ENCODE data around the gene TRPM2. TPM values are rescaled to one million over a fixed set of nuclear protein-coding genes. Genes with fewer than 3 reads are reported as not detected.

TRPM2 gene
- total and polyA plus RNA-seq, 2 of the 13 experiments (the other 11 are each of a cell fraction or from before 2014, with no cell fraction given), result 0.07 to 0.20 TPM

- no TSS peak for BruUV-seq (replicated peaks)
- no peaks in the 10 kb centered on the region for H3K79me2 ChIP-seq (ENCODE audit: insufficient read depth, low read length)
- in situ Hi-C loops (cut with HindIII; ENCODE audit: extremely low pct_ligation_motif_present, low pct_unique_long_range_greater_than_20kb) (no loop called here), intact Hi-C loops (cut with micrococcal nuclease; ENCODE audit: unreplicated experiment) (no loop called here)
- no peak overlapping the region for H2AFZ ChIP-seq (ENCODE audit: low read length)
- H3K9me3 ChIP-seq (ENCODE audit: low read length), result no peaks in the 10 kb centered on the region
- WGBS (ENCODE audit: low lambda C conversion rate), result 100% methylated on average over 3 of the region's 11 CpGs
- TF ChIP-seq MEF2D (CRISPR knock-in tag; IDR thresholded peaks at IDR 0.05) (no peak), NBN (conservative IDR thresholded peaks at IDR 0.05) (no peak), GTF2F1 (IDR thresholded peaks at IDR 0.05; ENCODE audit: low read length) (no peak), ZNF574 (CRISPR knock-in tag; IDR thresholded peaks at IDR 0.05) (no peak), STAG1 (CRISPR knock-in tag; IDR thresholded peaks at IDR 0.05) (no peak), RFX3 (CRISPR knock-in tag; IDR thresholded peaks at IDR 0.05) (no peak), ZKSCAN8 (CRISPR knock-in tag; IDR thresholded peaks at IDR 0.05; ENCODE audit: borderline replicate concordance) (no peak), PAF1 (CRISPR knock-in tag; IDR thresholded peaks at IDR 0.05) (no peak), GABPB1 (CRISPR knock-in tag; IDR thresholded peaks at IDR 0.05) (no peak), SOX5 (CRISPR knock-in tag; IDR thresholded peaks at IDR 0.05; ENCODE audit: borderline replicate concordance) (no peak), PCBP1 (IDR thresholded peaks at IDR 0.05; ENCODE audit: borderline replicate concordance, low read depth, low read length) (no peak), SNAPC2 (CRISPR knock-in tag; IDR thresholded peaks at IDR 0.05) (no peak), ZNF44 (CRISPR knock-in tag; IDR thresholded peaks at IDR 0.05) (no peak), ZBTB34 (CRISPR knock-in tag; IDR thresholded peaks at IDR 0.05) (no peak), IKZF5 (CRISPR knock-in tag; IDR thresholded peaks at IDR 0.05) (no peak), CEBPG (CRISPR knock-in tag; IDR thresholded peaks at IDR 0.05) (no peak), FOSL2 (CRISPR knock-in tag; IDR thresholded peaks at IDR 0.05) (no peak)
- no peak overlapping the region for H3K4me2 ChIP-seq (ENCODE audit: low read depth, low read length)
- H3K4me3 ChIP-seq (replicated peaks in 1 of 3; ENCODE audit: insufficient read depth in 1 of 3, low read depth in 2 of 3, low read length in 3 of 3), result no peak overlapping the region
- 0 out of 2 replicates have a peak, but pooled peaks cover 3% of the 10 kb centered on the region for H4K20me1 ChIP-seq (ENCODE audit: insufficient read depth, low read length)
- H3K36me3 ChIP-seq (replicated peaks in 1 of 2; ENCODE audit: control insufficient read depth in 1 of 2, insufficient read depth in 2 of 2, low read length in 2 of 2), result peaks cover 43 to 62% of the 10 kb centered on the region in 2 experiments; a peak in 4 of 5 replicates
- POLR2A ChIA-PET, result no interaction called here
- H3K27me3 ChIP-seq (ENCODE audit: control insufficient read depth in 1 of 2, insufficient read depth in 2 of 2, low read length in 2 of 2), result no peaks in the 10 kb centered on the region
- FAIRE-seq (no peak), DNase-seq (ENCODE audit: low spot score) (no peak), ATAC-seq (no peak)
- H3K27ac ChIP-seq (ENCODE audit: extremely low read length, insufficient read depth, low read length), result no peak overlapping the region
- no peaks in the 10 kb centered on the region for H3K4me1 ChIP-seq (ENCODE audit: insufficient read depth, low read length)
- no peak overlapping the region for H3K9ac ChIP-seq (ENCODE audit: insufficient read depth, low read depth, low read length)
- CTCF ChIA-PET (ENCODE audit: low intra/inter-chr PET ratio, low total read pairs), result no interaction called here
Observed at GRCh38 chr21:44314561-44314960, 38.9 kb upstream of the TRPM2 start.

Data from HepG2 (cell line).